ENCODE data around the gene SCRT2.

Gene SCRT2

DNA sequence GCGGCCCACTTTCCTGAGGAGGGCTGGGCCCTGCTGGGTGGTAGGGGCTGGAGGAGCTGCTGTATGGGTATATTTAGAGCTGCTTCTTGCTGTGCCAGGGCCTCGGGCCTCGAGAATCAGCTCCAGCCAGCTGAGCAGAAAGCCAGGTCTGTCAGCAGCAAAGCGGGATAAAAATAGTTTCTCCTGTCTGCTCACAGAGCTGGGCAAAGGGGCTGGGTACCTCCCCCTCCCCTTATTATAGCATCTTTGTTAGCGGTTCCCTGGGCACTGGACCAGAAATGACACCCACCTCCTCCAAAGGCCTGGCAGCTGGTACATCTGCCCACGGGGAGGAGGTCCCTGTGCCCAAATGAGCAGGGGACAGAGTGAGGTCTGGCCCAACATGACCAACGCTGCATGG is 6.0 kb downstream of the SCRT2 start:
- no peak for DNase-seq

- no peak for DNase-seq
Observed at GRCh38 chr20:668638-669037, 7.0 kb downstream of the SCRT2 start.

DNA sequence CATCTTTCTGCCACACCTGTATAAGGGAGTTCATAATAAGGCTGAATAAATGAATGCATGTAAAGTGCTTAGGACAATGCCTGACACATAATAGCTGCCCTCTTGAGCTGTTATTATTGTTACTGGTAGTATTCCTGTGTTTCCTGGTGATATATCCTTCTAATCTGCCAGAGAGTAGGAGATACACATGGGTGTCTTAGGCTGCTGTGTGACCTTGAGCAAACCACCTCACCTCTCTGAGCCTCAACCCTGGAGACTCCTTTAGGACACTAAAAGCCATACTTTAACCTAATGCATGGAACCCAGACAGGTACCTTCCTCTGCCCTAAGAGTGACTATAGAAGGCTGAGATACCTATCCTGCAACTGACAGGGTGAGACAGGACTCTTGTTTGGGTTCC is 7.6 kb downstream of the SCRT2 start:
- no peak for DNase-seq

GRCh38 chr20:667351-668034 is 8.1 kb downstream of the SCRT2 start:
- DNase-seq = peak; percentile 61

- DNase-seq = no peak
Observed at GRCh38 chr20:666877-667276, 8.7 kb downstream of the SCRT2 start.

DNA sequence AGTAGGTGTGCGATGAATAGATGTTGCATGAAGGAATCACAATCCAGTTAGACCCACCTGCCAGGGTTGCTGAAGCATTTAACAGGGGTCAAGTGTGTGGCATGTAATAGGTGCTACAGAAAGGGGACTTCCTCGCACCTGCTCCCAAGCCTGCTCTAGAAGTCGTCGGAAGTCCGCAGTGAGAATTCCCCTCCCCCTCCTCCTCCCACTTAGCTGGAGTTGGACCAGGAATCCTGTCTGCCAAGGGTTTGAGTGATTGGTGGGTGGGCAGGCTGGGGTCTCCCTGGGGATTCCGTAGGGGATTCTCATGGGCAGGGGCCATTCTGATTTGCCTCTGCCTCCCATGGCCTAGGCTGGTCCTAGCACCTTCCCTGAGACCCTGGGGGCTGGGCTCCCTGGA is 10.3 kb downstream of the SCRT2 start:
- DNase-seq = no peak

GRCh38 chr20:664576-664975 is 11.0 kb downstream of the SCRT2 start:
- DNase-seq = no peak

DNA sequence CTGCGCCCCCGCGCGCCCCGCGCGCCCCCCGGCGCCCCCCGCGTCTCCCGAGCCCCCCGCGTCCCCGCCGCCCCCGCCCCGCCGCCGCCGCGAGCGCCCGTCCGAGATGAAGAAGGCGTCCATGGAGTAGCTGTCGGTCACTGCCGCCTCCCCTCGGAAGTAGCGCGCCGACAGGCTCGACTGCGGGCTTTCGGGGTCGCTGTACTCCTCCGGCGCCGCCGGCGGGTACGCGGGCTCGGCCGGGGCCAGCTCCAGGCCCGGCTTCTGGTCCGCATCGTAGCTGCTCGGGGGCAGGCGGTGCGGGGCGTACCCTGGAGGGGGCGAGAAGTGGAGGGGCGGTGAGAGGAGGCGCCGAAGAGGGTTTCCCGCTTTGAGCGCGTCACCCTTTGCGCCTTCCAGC is 11.5 kb downstream of the SCRT2 start:
- DNase-seq = no peak

GRCh38 chr20:663315-664090 is 12.1 kb downstream of the SCRT2 start:
- DNase-seq = no peak

DNA sequence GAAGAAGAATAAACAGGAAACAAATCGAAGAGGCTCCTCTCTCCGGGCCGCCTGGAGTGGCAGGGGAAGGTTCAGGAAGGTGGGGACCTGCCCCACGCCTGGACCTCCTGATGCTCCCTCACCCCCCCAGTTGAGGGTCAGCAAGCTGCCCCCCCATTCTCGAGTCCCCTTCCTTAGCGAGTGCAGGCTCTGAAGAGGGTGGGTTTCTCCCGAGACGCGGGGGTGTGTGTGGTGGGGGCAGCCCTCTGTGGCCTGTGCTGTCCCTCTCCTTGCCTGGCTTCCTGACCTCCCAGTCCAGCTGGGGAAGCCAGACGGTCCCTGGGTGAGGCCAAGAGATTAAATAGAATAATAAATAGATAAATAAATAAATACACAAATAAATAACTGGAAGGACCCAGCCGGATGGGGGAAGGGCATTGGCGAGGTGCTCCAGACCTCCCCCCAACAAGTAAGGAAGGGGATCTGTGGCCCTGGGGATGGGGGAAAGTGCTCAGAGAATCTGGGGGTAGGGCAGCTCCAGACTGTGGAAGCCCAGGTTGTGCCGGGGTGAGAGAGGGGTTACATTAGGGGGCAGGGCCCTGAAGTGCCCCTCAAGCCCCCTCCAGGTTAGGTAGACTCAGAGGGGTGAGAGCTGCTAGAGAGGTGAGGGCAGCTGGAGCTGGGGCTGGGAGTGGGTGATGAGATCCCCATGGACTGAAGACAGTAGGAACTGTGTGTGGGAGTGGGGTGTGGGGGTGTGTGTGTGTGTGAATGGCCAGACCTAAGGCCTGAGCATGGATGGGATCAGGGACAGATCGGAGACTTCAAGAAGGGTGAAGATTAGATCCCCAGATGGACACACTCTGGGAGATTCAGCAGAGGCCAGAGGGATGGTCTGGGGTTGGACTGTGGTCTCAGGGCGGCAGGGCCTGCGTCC is 13.1 kb downstream of the SCRT2 start:
- no peak for DNase-seq

DNA sequence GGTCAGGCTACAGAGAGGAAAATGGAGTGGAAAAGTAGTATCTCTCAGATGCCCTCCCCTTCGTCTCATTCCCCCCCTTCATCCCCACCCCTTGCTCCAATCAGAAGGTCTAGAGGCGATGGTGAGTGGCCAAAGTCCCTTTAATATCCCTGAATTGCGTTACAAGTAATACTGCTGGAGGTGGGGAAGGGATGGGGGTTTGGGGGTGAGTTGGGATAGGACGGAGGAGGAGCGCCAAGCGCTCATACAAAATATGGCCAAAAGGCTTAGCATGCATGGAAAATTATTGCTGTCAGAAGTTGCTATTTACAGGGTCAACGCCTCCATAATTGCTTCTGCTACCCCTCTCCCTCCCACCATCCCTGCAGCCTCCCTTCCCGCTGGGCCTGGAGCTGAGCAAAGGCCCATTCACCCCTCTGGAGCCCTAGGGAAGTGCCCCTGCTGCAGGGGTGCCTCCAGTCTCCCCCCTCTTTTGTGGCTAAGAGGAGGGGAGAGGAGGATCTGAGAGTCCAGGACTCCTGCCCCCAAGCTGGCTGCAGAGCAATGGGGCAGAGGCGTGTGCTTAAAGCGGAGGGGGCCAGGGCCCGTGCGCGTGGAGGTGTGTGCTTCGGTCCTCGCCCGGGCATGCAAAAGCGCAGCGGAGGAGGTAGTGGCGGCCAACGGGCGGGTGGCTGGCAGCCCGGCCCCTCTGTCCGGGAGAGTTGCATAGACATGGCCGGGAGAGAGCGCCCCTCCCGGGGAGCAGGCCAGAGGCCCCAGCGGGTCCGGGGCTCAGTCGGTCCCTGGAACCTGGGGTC is 13.9 kb downstream of the SCRT2 start:
- no peak for DNase-seq

- no peak for DNase-seq
Observed at GRCh38 chr20:658731-659291, 16.8 kb downstream of the SCRT2 start.

DNA sequence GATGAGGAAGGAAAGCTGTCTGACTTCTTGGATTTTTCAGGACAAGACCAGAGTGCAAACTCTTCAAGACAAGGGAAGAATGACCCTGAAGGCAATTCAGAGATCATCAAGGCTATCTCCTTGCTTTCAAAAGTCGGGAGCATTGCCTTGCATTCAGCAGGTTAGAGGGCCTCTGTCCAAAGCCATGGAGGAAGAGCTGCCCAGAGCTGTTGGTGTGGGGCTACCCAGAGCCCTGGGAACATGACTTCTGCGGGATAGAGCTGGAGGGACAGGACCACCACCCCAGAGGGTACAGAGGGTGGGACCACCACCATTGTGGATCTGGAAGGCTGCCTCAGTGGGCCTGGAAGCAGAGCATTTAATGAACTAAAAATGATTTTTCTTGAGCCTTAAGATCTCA is 17.4 kb downstream of the SCRT2 start:
- DNase-seq = no peak

DNA sequence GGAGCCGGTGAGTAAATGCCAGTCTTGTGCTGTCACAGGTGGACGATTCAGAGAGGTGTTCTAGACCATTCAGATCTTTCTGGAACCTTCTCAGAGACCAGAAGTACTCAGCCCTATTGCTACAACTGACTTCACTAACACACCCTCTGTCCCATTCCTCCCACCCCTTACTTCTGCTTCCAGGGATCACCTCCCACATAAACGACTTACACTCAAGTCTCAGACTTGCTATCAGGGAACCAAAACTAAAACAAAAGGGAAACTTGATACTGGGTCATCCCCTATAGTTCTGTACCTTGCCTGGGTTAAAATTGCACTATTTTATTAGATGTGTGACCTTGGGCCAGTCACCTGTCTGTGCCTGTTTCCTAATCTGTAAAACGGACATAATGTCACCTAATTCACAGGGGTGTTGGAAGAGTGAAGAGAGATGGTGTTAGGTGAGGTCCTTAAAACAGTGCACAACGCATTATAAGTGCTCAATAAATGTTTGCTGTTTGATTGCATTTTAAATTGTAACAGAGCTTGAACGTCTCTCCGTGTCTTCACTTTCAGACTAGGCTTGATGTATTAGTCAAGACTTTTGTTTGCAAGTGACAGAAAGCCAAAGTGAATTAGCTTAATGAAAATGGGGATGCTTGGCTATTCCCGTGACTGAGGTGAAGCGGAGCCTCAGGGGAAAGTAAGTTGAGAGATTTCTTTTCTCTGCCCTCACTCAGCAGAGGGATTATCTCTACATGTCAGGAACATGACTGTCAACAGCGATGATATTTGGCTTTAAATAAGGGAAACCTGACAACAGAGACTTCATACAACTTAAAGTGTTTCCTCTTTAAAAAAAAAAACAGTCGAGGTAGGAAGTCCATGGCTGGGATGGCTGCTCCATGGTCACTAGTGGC is 19.6 kb downstream of the SCRT2 start:
- DNase-seq = no peak

- no peak for DNase-seq
Observed at GRCh38 chr20:654417-654750, 21.2 kb downstream of the SCRT2 start.

DNA sequence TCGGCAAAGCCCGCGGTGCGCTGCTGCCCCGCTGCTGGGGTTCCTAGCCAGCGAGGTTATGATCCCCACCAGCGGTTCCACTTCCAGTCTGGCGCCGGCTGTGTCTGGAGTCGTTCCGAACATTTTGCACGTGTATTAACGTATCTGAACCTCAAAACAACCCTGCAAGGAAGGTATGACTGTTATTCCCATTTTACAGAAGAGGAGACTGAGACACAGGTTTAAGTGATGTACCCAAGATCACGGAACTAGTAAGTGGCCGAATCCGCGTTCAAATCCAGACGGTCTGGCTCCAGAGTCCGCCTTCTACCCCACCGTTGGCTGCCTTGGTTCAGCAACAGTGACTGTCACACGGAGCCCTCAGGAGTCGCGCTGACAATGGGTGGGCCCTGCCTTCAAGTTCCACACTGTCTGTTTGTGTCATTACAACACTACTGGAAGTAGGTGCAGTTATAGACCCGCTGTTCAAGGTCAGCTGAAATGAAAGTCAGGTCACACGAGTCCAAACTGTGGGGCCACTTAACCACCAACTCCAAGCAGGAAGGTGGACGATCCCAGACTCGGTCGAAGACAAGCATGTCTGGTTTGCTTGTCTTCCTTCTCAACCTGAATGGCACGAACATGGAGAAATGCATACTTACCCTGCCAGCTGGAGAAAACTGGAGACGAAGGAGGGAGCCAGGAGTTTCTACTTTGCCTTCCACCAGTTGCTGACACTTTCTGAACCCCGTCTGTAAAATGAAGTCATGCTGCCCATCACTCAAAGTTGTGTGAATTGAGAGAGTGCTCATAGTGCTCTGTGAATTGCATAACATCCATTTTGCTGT is 21.8 kb downstream of the SCRT2 start:
- DNase-seq = no peak

- peak; percentile 83 for DNase-seq
Observed at GRCh38 chr20:653110-653589, 22.5 kb downstream of the SCRT2 start, which contains the start of gene SRXN1. TSS of gene SRXN1 (minus strand) at chr20:653200. CDS start at chr20:653185, 15 bp downstream.

DNA sequence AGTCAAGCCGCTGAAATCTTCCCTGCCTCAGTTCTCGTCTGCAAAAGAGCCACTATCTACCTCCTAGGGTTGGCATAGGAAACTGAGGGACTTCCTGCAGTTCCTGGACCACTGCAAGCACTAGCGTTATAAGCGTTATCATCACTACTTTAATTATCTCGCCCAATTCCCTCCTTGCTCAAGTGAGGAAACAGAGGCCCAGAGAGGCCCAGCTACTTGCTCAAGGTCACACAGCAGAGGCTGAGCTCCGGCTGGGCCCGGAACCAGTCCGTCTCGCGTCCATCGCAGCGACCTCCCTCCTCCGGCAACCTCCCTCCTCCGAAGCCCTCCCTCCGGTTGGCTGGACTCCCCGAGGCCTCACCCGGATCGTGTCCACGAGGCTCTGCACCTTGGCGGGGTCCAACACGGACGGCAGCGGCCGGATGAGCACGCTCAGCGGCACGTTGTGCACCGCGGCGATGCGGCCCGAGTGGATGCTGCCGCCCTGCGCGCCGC is 22.9 kb downstream of the SCRT2 start:
- peak; percentile 21 for DNase-seq

DNA sequence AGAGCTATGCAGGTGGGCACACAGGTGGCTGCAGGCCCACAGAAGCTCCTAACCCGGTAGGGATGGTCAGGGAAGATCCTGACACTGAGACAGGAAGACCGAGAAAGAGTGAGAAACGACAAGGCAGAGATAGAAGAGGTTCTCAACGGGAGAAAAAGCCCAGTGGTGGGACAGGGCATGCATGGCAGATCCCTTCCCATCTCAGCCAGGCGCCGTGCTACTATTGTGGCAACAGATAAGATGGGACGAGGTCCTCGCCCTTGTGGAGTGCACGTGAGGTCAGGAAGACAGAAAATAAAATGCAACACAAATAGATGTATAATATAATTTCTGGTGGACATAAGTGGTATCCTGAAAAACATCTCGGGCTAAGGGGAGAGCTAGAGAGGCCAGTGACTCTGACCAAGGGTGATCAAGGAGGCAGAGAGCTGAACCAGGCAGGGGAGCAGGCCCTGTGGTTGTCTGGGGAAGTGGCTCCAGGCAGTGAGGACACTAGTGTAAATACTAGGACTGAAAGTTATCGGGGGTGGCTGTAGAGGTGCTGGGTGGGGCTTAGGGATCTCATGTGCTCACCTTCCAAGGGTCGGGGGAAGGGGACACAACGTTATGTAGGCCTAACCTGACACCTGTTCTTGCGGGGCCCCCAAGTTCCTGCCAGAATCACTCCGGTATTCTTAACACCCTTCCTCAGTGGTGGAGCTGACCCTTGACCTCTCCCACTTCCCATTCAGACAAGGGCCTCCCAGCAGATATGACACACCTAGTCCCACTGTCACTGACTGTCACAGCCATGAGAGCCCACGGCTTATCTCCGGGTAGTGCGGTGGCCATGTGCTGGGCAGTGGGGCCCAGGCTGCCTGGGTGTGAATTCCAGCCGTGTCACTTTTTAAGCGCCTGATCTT is 23.6 kb downstream of the SCRT2 start:
- no peak for DNase-seq

All from CD4-positive, alpha-beta T cell treated with Interleukin-17A for 1 hour (primary cell).